ENCODE results near the gene MBP. TPM values are rescaled to one million over a fixed set of nuclear protein-coding genes. Genes with fewer than 3 reads are reported as not detected.

Gene MBP
- total RNA-seq, 2 donors from 2014 or later = 43.0 to 65.8 TPM

GRCh38 chr18:77086034-77086433, 46.5 kb downstream of the MBP start:
- Histone ChIP-seq H3K9ac (ENCODE audit: low read depth in 2 of 2, low read length in 2 of 2) (peak overlapping the region in 1 of 2 donors; percentile 3), H3K9me3 (no peaks in the 10 kb centered on the region), H3K4me1 (peaks cover 10% of the 10 kb centered on the region), H3K27me3 (no peaks in the 10 kb centered on the region), H3K36me3 (no peaks in the 10 kb centered on the region), H3K27ac (no peak overlapping the region), H3K4me3 (no peak overlapping the region)
- intact Hi-C loops (cut with DNase I) = no loop called here
- TF ChIP-seq, protein P1, sequence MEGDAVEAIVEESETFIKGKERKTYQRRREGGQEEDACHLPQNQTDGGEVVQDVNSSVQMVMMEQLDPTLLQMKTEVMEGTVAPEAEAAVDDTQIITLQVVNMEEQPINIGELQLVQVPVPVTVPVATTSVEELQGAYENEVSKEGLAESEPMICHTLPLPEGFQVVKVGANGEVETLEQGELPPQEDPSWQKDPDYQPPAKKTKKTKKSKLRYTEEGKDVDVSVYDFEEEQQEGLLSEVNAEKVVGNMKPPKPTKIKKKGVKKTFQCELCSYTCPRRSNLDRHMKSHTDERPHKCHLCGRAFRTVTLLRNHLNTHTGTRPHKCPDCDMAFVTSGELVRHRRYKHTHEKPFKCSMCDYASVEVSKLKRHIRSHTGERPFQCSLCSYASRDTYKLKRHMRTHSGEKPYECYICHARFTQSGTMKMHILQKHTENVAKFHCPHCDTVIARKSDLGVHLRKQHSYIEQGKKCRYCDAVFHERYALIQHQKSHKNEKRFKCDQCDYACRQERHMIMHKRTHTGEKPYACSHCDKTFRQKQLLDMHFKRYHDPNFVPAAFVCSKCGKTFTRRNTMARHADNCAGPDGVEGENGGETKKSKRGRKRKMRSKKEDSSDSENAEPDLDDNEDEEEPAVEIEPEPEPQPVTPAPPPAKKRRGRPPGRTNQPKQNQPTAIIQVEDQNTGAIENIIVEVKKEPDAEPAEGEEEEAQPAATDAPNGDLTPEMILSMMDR (IDR thresholded peaks at IDR 0.05) = no peak
- DNase-seq = no peak

DNA sequence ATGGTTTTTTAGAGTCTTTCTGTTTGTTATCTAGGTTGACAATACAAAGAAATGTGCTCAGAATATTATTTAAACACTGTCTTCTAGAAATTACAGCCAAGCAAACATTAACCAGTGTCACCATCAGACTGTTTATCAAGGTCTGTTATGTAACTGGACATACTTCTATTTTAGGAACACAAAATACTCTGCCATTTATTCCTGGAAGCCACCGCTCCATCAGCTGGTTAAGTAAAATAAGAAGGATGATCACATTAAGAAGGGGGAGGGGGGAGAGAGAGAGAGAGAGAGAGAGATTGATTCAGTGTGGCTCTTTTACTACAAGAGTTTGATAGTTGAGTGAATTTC, 47.9 kb downstream of the MBP start:
- no peak overlapping the region for H3K27ac ChIP-seq
- TF ChIP-seq, protein P1 (IDR thresholded peaks at IDR 0.05) = no peak
- no peak overlapping the region for H3K9ac ChIP-seq (ENCODE audit: low read depth in 2 of 2, low read length in 2 of 2)
- DNase-seq = no peak
- H3K27me3 ChIP-seq = no peaks in the 10 kb centered on the region
- intact Hi-C loops (cut with DNase I) = no loop called here
- H3K4me3 ChIP-seq = no peak overlapping the region
- peaks cover 10% of the 10 kb centered on the region for H3K4me1 ChIP-seq
- H3K9me3 ChIP-seq = no peaks in the 10 kb centered on the region
- no peaks in the 10 kb centered on the region for H3K36me3 ChIP-seq

- Histone ChIP-seq H3K9me3 (no peaks in the 10 kb centered on the region), H3K27ac (no peak overlapping the region), H3K36me3 (no peaks in the 10 kb centered on the region), H3K4me3 (no peak overlapping the region), H3K9ac (ENCODE audit: low read depth in 2 of 2, low read length in 2 of 2) (no peak overlapping the region), H3K4me1 (peaks cover 5% of the 10 kb centered on the region), H3K27me3 (no peaks in the 10 kb centered on the region)
- DNase-seq = no peak
- intact Hi-C loops (cut with DNase I) = no loop called here
- TF ChIP-seq, protein P1 (IDR thresholded peaks at IDR 0.05) = no peak
These were observed 50.1 kb downstream of the MBP start for GRCh38 chr18:77082316-77082955.

- H3K4me1 ChIP-seq = no peaks in the 10 kb centered on the region
These were observed 51.2 kb downstream of the MBP start for GRCh38 chr18:77081390-77081778.

DNA sequence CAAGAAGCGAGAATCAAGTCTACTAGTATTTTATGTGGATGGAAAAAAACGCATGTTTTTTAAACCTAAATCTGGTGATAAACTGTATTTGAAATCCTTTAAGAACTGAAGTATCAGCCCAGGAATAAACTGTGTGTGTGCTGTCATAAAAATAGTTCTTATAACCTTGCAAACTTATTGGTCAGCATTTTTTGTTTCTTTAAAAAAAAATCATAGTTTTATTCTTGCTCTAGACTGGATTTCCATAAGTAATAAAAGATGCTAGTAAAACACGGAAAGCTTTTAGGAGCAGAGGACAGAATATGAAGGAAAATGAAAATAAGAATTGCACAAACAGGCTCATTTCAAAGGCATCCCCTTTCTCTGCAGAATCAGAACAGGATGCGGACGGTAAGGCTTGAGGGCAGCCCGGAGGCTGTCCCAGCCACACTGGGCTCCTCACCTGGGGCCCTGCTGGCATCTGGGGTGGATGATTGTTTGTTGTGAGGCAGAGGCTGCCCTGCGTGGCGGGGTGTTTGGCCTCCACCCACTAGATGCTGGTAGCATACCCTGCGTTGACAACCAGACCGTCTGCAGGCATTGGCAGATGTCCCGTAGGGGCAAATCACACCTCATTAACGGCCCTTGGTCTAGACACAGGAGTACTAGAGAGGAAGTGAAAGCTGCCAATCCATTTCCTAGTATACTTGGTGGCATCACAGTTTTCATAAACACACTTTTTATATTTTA, 52.5 kb downstream of the MBP start:
- Histone ChIP-seq H3K4me3 (no peak overlapping the region), H3K4me1 (no peaks in the 10 kb centered on the region), H3K27ac (no peak overlapping the region), H3K9me3 (no peaks in the 10 kb centered on the region), H3K36me3 (no peaks in the 10 kb centered on the region), H3K9ac (ENCODE audit: low read depth in 2 of 2, low read length in 2 of 2) (no peak overlapping the region), H3K27me3 (no peaks in the 10 kb centered on the region)
- intact Hi-C loops (cut with DNase I) = no loop called here
- TF ChIP-seq, protein P1 (IDR thresholded peaks at IDR 0.05) = no peak
- DNase-seq = no peak

More at GRCh38 chr18:77081390-77081778, 51.2 kb downstream of the MBP start:
- TF ChIP-seq, protein P1 (IDR thresholded peaks at IDR 0.05) = no peak
- Histone ChIP-seq H3K27ac (no peak overlapping the region), H3K9me3 (no peaks in the 10 kb centered on the region), H3K4me3 (no peak overlapping the region), H3K9ac (ENCODE audit: low read depth in 2 of 2, low read length in 2 of 2) (no peak overlapping the region), H3K36me3 (no peaks in the 10 kb centered on the region), H3K27me3 (no peaks in the 10 kb centered on the region)
- DNase-seq = no peak
- intact Hi-C loops (cut with DNase I) = no loop called here
